Measurements from ENCODE around the gene DRAM2. TPM values are rescaled to one million over a fixed set of nuclear protein-coding genes. Genes with fewer than 3 reads are reported as not detected.

DRAM2 gene
- total RNA-seq, 5 donors from 2014 or later (not counting 1 experiment from before 2014, with no cell fraction given), result 28.5 to 36.7 (median 31.5) TPM

GRCh38 chr1:111147948-111148347, 8.1 kb upstream of the DRAM2 start:
- no peaks in the 10 kb centered on the region for H3K9me3 ChIP-seq
- WGBS (ENCODE audit: insufficient coverage), result no CpG with 5 or more reads among the region's 3 CpGs
- Mint-ChIP-seq H3K27ac (no peak overlapping the region), H3K4me1 (peaks cover 79 to 82% (median 80%) of the 10 kb centered on the region in 3 donors), H3K36me3 (peaks cover 51% of the 10 kb centered on the region), H3K9me3 (no peaks in the 10 kb centered on the region), H3K4me3 (no peak overlapping the region), H3K27me3 (no peaks in the 10 kb centered on the region)
- CTCF ChIA-PET, result interaction anchor here in 1 of 2 donors (0.7 kb wide), 1 partner anchor 16 kb away, joined by 3 read pairs; no protein-coding TSS in a partner anchor
- H3K4me1 ChIP-seq (ENCODE audit: control insufficient read depth in 1 of 2, extremely low read depth in 1 of 2, insufficient read depth in 2 of 2, low read length in 2 of 2), result peaks cover 5 to 10% of the 10 kb centered on the region in 2 experiments
- H3K27ac ChIP-seq (ENCODE audit: low read length), result no peak overlapping the region
- H3K36me3 ChIP-seq (ENCODE audit: control insufficient read depth in 2 of 2, extremely low read depth in 1 of 2, insufficient read depth in 1 of 2, low read length in 1 of 2), result peaks cover 0 to 38% of the 10 kb centered on the region in 2 donors
- H3K27me3 ChIP-seq (replicated peaks in 1 of 2; ENCODE audit: control insufficient read depth in 2 of 2, extremely low read depth in 1 of 2, insufficient read depth in 2 of 2, low read length in 1 of 2), result no peaks in the 10 kb centered on the region
- no peak for ATAC-seq (replicated peaks in 1 of 4)
- no peak for DNase-seq
- H3K4me3 ChIP-seq (ENCODE audit: control insufficient read depth in 1 of 2, extremely low read depth in 1 of 2, low read length in 1 of 2), result no peak overlapping the region
- POLR2A ChIA-PET, result interaction anchor here in 1 of 2 donors (0.7 kb wide), 1 partner anchor 36 kb away, joined by 7 read pairs; no protein-coding TSS in a partner anchor

- no peaks in the 10 kb centered on the region for H3K27me3 ChIP-seq (replicated peaks in 1 of 2; ENCODE audit: control insufficient read depth in 2 of 2, extremely low read depth in 1 of 2, insufficient read depth in 2 of 2, low read length in 1 of 2)
- ATAC-seq (replicated peaks in 1 of 4) (no peak), DNase-seq (no peak)
- peak overlapping the region in 1 of 3 donors; percentile 1 for H3K4me3 Mint-ChIP-seq
- H3K4me1 Mint-ChIP-seq, result peaks cover 80 to 82% (median 80%) of the 10 kb centered on the region in 3 donors
- H3K4me1 ChIP-seq (ENCODE audit: control insufficient read depth in 1 of 2, extremely low read depth in 1 of 2, insufficient read depth in 2 of 2, low read length in 2 of 2), result peaks cover 10 to 20% of the 10 kb centered on the region in 2 experiments
- ChIA-PET CTCF (no interaction called here), POLR2A (no interaction called here)
- H3K9me3 ChIP-seq, result no peaks in the 10 kb centered on the region
- H3K9me3 Mint-ChIP-seq, result no peaks in the 10 kb centered on the region
- H3K36me3 Mint-ChIP-seq, result peaks cover 34% of the 10 kb centered on the region
- no peak overlapping the region for H3K4me3 ChIP-seq (ENCODE audit: control insufficient read depth in 1 of 2, extremely low read depth in 1 of 2, low read length in 1 of 2)
- peak overlapping the region in 1 of 2 donors; percentile 2 for H3K27ac Mint-ChIP-seq
- H3K27me3 Mint-ChIP-seq, result no peaks in the 10 kb centered on the region
- H3K36me3 ChIP-seq (ENCODE audit: control insufficient read depth in 2 of 2, extremely low read depth in 1 of 2, insufficient read depth in 1 of 2, low read length in 1 of 2), result peaks cover 0 to 33% of the 10 kb centered on the region in 2 donors
- no peak overlapping the region for H3K27ac ChIP-seq (ENCODE audit: low read length)
Measured at GRCh38 chr1:111145963-111146768, 6.3 kb upstream of the DRAM2 start.

GRCh38 chr1:111145542-111145941, 5.6 kb upstream of the DRAM2 start:
- WGBS (ENCODE audit: insufficient coverage), result 78% methylated on average over 1 of the region's 2 CpGs
- ATAC-seq (replicated peaks in 1 of 4) (no peak), DNase-seq (no peak)
- Histone ChIP-seq H3K36me3 (ENCODE audit: control insufficient read depth in 2 of 2, extremely low read depth in 1 of 2, insufficient read depth in 1 of 2, low read length in 1 of 2) (peaks cover 0 to 33% of the 10 kb centered on the region in 2 donors), H3K9me3 (no peaks in the 10 kb centered on the region), H3K27ac (ENCODE audit: low read length) (no peak overlapping the region), H3K27me3 (replicated peaks in 1 of 2; ENCODE audit: control insufficient read depth in 2 of 2, extremely low read depth in 1 of 2, insufficient read depth in 2 of 2, low read length in 1 of 2) (no peaks in the 10 kb centered on the region), H3K4me3 (ENCODE audit: control insufficient read depth in 1 of 2, extremely low read depth in 1 of 2, low read length in 1 of 2) (no peak overlapping the region), H3K4me1 (ENCODE audit: control insufficient read depth in 1 of 2, extremely low read depth in 1 of 2, insufficient read depth in 2 of 2, low read length in 2 of 2) (peaks cover 13 to 26% of the 10 kb centered on the region in 2 experiments)
- Mint-ChIP-seq H3K9me3 (no peaks in the 10 kb centered on the region), H3K27me3 (no peaks in the 10 kb centered on the region), H3K27ac (no peak overlapping the region), H3K4me3 (no peak overlapping the region), H3K36me3 (peaks cover 33% of the 10 kb centered on the region), H3K4me1 (peaks cover 80 to 81% (median 81%) of the 10 kb centered on the region in 3 donors)
- CTCF ChIA-PET, result no interaction called here
- POLR2A ChIA-PET, result no interaction called here

- H3K27me3 Mint-ChIP-seq, result no peaks in the 10 kb centered on the region
- Histone ChIP-seq H3K36me3 (ENCODE audit: control insufficient read depth in 2 of 2, extremely low read depth in 1 of 2, insufficient read depth in 1 of 2, low read length in 1 of 2) (peaks cover 0 to 9% of the 10 kb centered on the region in 2 donors), H3K9me3 (no peaks in the 10 kb centered on the region), H3K4me1 (ENCODE audit: control insufficient read depth in 1 of 2, extremely low read depth in 1 of 2, insufficient read depth in 2 of 2, low read length in 2 of 2) (peaks cover 19 to 33% of the 10 kb centered on the region in 2 experiments), H3K27me3 (replicated peaks in 1 of 2; ENCODE audit: control insufficient read depth in 2 of 2, extremely low read depth in 1 of 2, insufficient read depth in 2 of 2, low read length in 1 of 2) (no peaks in the 10 kb centered on the region), H3K4me3 (ENCODE audit: control insufficient read depth in 1 of 2, extremely low read depth in 1 of 2, low read length in 1 of 2) (no peak overlapping the region), H3K27ac (ENCODE audit: low read length) (no peak overlapping the region)
- H3K9me3 Mint-ChIP-seq, result no peaks in the 10 kb centered on the region
- ATAC-seq (replicated peaks in 1 of 4), result no peak
- no peak for DNase-seq
- WGBS (ENCODE audit: insufficient coverage), result no CpG with 5 or more reads among the region's 5 CpGs
- ChIA-PET POLR2A (interaction anchor here in 1 of 2 donors (0.9 kb wide), 1 partner anchor 18 kb away, joined by 4 read pairs; no protein-coding TSS in a partner anchor), CTCF (interaction anchor here in 1 of 2 donors (1.3 kb wide), 1 partner anchor 192 kb away, joined by 3 read pairs; no protein-coding TSS in a partner anchor)
- no peak overlapping the region for H3K27ac Mint-ChIP-seq
- H3K36me3 Mint-ChIP-seq, result peaks cover 15% of the 10 kb centered on the region
- peak overlapping the region in 2 of 3 donors; percentile 13 to 98 for H3K4me3 Mint-ChIP-seq
- H3K4me1 Mint-ChIP-seq, result peaks cover 73 to 83% (median 75%) of the 10 kb centered on the region in 3 donors
Measured at GRCh38 chr1:111142356-111142975, 2.6 kb upstream of the DRAM2 start.

- no CpG with 5 or more reads among the region's 5 CpGs for WGBS (ENCODE audit: insufficient coverage)
- Mint-ChIP-seq H3K27me3 (no peaks in the 10 kb centered on the region), H3K4me1 (peaks cover 66 to 76% (median 69%) of the 10 kb centered on the region in 3 donors), H3K36me3 (peaks cover 15% of the 10 kb centered on the region), H3K27ac (peak overlapping the region; percentile 33 to 48), H3K9me3 (no peaks in the 10 kb centered on the region), H3K4me3 (peak overlapping the region; percentile 97 to 99 (median 98))
- Histone ChIP-seq H3K27ac (ENCODE audit: low read length) (no peak overlapping the region), H3K27me3 (replicated peaks in 1 of 2; ENCODE audit: control insufficient read depth in 2 of 2, extremely low read depth in 1 of 2, insufficient read depth in 2 of 2, low read length in 1 of 2) (no peaks in the 10 kb centered on the region), H3K4me1 (ENCODE audit: control insufficient read depth in 1 of 2, extremely low read depth in 1 of 2, insufficient read depth in 2 of 2, low read length in 2 of 2) (peaks cover 19 to 33% of the 10 kb centered on the region in 2 experiments), H3K36me3 (ENCODE audit: control insufficient read depth in 2 of 2, extremely low read depth in 1 of 2, insufficient read depth in 1 of 2, low read length in 1 of 2) (peaks cover 0 to 7% of the 10 kb centered on the region in 2 donors), H3K9me3 (no peaks in the 10 kb centered on the region), H3K4me3 (ENCODE audit: control insufficient read depth in 1 of 2, extremely low read depth in 1 of 2, low read length in 1 of 2) (peak overlapping the region; percentile 81 to 97)
- ATAC-seq (replicated peaks in 1 of 4), result no peak
- ChIA-PET POLR2A (no interaction called here), CTCF (interaction anchor here (0.6 kb wide), 3 partner anchors 75 to 780 kb away, joined by 3 to 6 read pairs (median 3); no protein-coding TSS in a partner anchor)
- DNase-seq, result no peak
Measured at GRCh38 chr1:111141245-111142220, 1.6 kb upstream of the DRAM2 start.

Measured in T-cell (primary cell).